Activated B cell treated with CpG ODN at 0.5 μM for 24 hours (primary cell): ENCODE measurements around the gene NTMT1. TPM values are rescaled to one million over a fixed set of nuclear protein-coding genes. Genes with fewer than 3 reads are reported as not detected.
A peak's percentile ranks its signal among the peaks of the same experiment; 100 is the strongest.

Experiments
- ATAC-seq: fragments of 200-7000 bp; cut with Tn5 transposase; one replicate; pipeline ENCODE4 v1.10.0; 2021; ENCODE audit warnings: low read depth, mild to moderate bottlenecking, moderate library complexity
- CTCF ChIA-PET: fragments of 350-600 bp; sonication (Branson Sonifier 250); formaldehyde crosslinking; loops from one replicate; lab custom pipeline; 2021; ENCODE audit warnings: antibody characterized with exemption; lab: Charles Lee
- POLR2A ChIA-PET: fragments of 350-600 bp; sonication (Branson Sonifier 250); formaldehyde crosslinking; loops from one replicate; lab custom pipeline; 2021; ENCODE audit warnings: antibody characterized with exemption; lab: Charles Lee
- DNase-seq: peaks from one replicate; pipeline ENCODE4 v3.0.0; 2022
- H3K27ac Mint-ChIP-seq: one replicate; pipeline ENCODE4 v1.8.0; 2020; ENCODE audit warnings: mixed read lengths
- H3K27me3 Mint-ChIP-seq: one replicate; pipeline ENCODE4 v1.8.0; 2021; ENCODE audit warnings: mixed read lengths
- H3K36me3 Mint-ChIP-seq: one replicate; pipeline ENCODE4 v1.8.0; 2021; ENCODE audit warnings: low read depth, mixed read lengths
- H3K4me1 Mint-ChIP-seq: one replicate; pipeline ENCODE4 v1.8.0; 2021; ENCODE audit warnings: mixed read lengths
- H3K4me3 Mint-ChIP-seq: one replicate; pipeline ENCODE4 v1.8.0; 2020; ENCODE audit warnings: mild to moderate bottlenecking, mixed read lengths
- H3K9me3 Mint-ChIP-seq: one replicate; pipeline ENCODE4 v1.8.0; 2020; ENCODE audit warnings: mixed read lengths
- intact Hi-C: fragments of 100-400 bp; cut with micrococcal nuclease; formaldehyde crosslinking; loops from one replicate; pipeline ENCODE4 v1.15.1; 2024
- total RNA-seq: library from RNA; stranded (reverse); gene quantifications from 2 replicates; pipeline ENCODE4 v1.2.3, GENCODE V29; 2022
- TF ChIP-seq, protein P1 (sequence below): fragments of 200-600 bp; IDR thresholded peaks from one replicate; pipeline ENCODE4 v1.8.0; 2022; ENCODE audit warnings: antibody characterized with exemption, mild to moderate bottlenecking

Gene NTMT1
- total RNA-seq, 1 donor from 2014 or later: 33.1 TPM

DNA sequence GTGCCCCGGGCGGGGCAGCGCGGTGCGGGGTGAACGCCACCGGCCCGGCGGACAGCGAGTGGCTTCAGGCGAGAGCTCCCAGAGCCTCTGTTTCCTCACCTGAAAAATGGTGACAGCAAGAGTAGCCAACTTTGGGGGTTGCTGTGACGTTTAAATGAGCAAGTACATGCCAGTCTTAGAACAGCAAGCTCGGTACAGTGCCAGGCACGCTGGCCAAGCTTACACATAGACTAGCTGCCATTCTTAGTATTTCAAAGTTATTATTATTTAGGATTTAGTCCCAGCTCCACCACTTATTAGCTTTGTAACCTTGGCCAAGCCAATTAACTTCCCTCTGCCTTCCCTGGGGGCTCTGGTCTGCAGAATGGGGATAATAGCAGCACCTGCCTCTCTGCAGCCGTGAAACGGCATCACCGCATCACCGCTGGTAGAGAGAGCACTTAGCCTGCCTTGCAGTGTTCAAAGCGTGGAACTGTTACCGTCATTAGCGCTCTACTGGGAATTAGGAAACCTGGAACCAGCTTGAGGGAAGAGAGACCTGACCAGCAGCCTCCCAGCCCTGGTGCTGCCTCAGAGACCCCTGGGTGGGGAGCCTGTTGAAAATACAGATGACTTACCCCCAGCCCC, 5.2 kb upstream of the NTMT1 start, which contains the start of gene C9orf50:
Gene C9orf50, minus strand, starts transcription at position 433 of the 627 bp plus-strand sequence. CDS start 527 bp downstream, outside the sequence.
- ATAC-seq (no peak), DNase-seq (no peak)
- H3K36me3 Mint-ChIP-seq: no peaks in the 10 kb centered on the region
- ChIA-PET CTCF (interaction anchor here (1.0 to 2.6 kb wide), 4 partner anchors 9 to 489 kb away, joined by 3 to 9 read pairs (median 6); no protein-coding TSS in a partner anchor), POLR2A (interaction anchor here (1.6 kb wide), 1 partner anchor 10 kb away, joined by 5 read pairs; no protein-coding TSS in a partner anchor)
- intact Hi-C loops: no loop called here
- no peak within 1 kb of the TSS for H3K27ac Mint-ChIP-seq
- no peak within 1 kb of the TSS for H3K4me3 Mint-ChIP-seq
- peaks cover 22% of the 10 kb centered on the region for H3K4me1 Mint-ChIP-seq
- peaks cover 20% of the 10 kb centered on the region for H3K27me3 Mint-ChIP-seq
- H3K9me3 Mint-ChIP-seq: no peaks in the 10 kb centered on the region
- TF ChIP-seq, protein P1, sequence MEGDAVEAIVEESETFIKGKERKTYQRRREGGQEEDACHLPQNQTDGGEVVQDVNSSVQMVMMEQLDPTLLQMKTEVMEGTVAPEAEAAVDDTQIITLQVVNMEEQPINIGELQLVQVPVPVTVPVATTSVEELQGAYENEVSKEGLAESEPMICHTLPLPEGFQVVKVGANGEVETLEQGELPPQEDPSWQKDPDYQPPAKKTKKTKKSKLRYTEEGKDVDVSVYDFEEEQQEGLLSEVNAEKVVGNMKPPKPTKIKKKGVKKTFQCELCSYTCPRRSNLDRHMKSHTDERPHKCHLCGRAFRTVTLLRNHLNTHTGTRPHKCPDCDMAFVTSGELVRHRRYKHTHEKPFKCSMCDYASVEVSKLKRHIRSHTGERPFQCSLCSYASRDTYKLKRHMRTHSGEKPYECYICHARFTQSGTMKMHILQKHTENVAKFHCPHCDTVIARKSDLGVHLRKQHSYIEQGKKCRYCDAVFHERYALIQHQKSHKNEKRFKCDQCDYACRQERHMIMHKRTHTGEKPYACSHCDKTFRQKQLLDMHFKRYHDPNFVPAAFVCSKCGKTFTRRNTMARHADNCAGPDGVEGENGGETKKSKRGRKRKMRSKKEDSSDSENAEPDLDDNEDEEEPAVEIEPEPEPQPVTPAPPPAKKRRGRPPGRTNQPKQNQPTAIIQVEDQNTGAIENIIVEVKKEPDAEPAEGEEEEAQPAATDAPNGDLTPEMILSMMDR: no peak

DNA sequence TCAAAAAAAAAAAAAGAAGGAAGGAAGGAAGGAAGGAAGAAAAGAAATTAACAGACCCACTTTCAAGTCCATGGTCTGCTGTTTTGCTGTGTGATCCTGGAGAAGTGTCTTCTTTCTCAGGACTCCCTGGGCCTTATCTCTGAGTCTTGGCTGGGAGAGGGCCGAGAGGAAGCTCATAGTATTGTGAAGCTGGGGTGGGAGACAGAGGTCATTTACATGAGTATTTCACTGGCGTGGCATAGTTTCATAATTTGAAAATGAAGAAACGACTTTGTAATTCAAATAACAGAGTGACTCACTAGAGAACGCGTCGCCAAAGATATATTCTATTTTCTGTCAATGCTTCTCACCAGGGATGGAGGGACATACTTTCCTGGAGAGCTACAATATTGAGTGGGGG, 2.6 kb upstream of the NTMT1 start:
- POLR2A ChIA-PET: interaction anchor here (0.6 to 4.6 kb wide), 5 partner anchors 322 to 493 kb away, joined by 3 to 62 read pairs (median 5); no protein-coding TSS in a partner anchor
- CTCF ChIA-PET: interaction anchor here (1.8 to 4.3 kb wide), 5 partner anchors 10 to 497 kb away, joined by 7 to 72 read pairs (median 15); no protein-coding TSS in a partner anchor
- H3K4me1 Mint-ChIP-seq: peaks cover 41% of the 10 kb centered on the region
- ATAC-seq: no peak
- DNase-seq: no peak
- H3K9me3 Mint-ChIP-seq: no peaks in the 10 kb centered on the region
- H3K36me3 Mint-ChIP-seq: peaks cover 11% of the 10 kb centered on the region
- H3K27me3 Mint-ChIP-seq: peaks cover 20% of the 10 kb centered on the region
- no peak overlapping the region for H3K4me3 Mint-ChIP-seq
- TF ChIP-seq, protein P1: no peak
- intact Hi-C loops: no loop called here
- H3K27ac Mint-ChIP-seq: no peak overlapping the region

DNA sequence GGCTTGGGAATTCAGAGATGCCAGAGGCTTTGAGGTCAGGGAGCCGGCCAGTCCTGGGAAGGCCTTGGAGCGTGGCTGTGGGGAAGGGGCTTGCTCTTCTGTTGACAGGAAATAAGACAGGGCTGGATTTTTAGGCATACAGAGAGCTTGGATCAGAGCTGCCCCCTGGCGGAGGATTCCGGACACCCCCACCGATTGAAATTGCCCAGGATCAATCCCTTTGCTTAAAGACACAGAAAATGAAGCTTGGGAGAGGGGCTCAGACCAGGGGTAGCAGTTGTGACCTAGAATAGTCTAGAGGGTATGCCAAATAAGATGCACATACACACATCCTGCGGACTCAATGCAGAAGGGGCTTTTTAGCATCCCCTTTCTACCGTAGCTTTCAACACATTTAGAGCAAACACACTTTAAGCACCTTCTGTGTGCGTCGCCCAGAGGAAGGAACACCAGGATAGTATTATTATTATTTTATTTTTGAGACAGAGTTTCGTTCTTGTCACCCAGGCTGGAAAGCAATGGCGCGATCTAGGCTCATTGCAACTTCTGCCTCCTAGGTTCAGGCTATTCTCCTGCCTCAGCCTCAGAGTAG, 1.7 kb upstream of the NTMT1 start:
- TF ChIP-seq, protein P1: no peak
- H3K9me3 Mint-ChIP-seq: no peaks in the 10 kb centered on the region
- H3K4me3 Mint-ChIP-seq: peak overlapping the region; percentile 89
- no peak for ATAC-seq
- peaks cover 16% of the 10 kb centered on the region for H3K36me3 Mint-ChIP-seq
- H3K27ac Mint-ChIP-seq: peak overlapping the region; percentile 69
- CTCF ChIA-PET: interaction anchor here (0.6 to 4.3 kb wide), 20 partner anchors 11 to 511 kb away, joined by 3 to 72 read pairs (median 4); partner anchors contain the start of genes ASB6 and IER5L
- intact Hi-C loops: loop anchor here (1.0 kb wide), 4 partner anchors 13 to 493 kb away; no protein-coding TSS in a partner anchor
- peak; percentile 59 for DNase-seq
- POLR2A ChIA-PET: interaction anchor here (0.5 to 4.6 kb wide), 11 partner anchors 16 to 494 kb away, joined by 3 to 62 read pairs (median 5); no protein-coding TSS in a partner anchor
- peaks cover 15% of the 10 kb centered on the region for H3K27me3 Mint-ChIP-seq
- H3K4me1 Mint-ChIP-seq: peaks cover 46% of the 10 kb centered on the region

DNA sequence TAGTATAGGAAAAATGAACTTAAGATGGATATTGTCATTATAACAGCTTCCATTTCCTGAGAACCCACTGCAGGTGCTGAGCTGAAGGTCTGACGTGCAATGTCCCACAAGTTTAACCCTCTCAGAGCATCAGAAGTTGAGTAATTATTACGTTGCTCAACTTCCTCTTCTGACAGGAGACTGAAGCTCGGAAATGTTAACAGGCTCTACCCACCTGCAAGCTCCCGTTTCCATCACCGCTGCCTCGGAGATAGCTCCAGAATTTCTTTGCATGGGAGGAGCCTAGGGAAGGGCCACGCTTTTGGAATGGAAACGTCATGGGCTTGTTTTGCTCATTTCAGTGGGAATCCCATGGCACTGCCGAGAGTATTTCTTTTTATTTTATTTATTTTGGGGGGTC, 1.0 kb upstream of the NTMT1 start:
- H3K36me3 Mint-ChIP-seq: peaks cover 20% of the 10 kb centered on the region
- CTCF ChIA-PET: interaction anchor here (0.6 to 4.3 kb wide), 18 partner anchors 11 to 511 kb away, joined by 3 to 72 read pairs (median 6); partner anchors contain the start of gene ASB6
- peaks cover 11% of the 10 kb centered on the region for H3K27me3 Mint-ChIP-seq
- ATAC-seq: peak; percentile 33
- H3K9me3 Mint-ChIP-seq: no peaks in the 10 kb centered on the region
- DNase-seq: no peak
- peak overlapping the region; percentile 82 for H3K27ac Mint-ChIP-seq
- H3K4me1 Mint-ChIP-seq: peaks cover 50% of the 10 kb centered on the region
- intact Hi-C loops: loop anchor here (1.0 kb wide), 4 partner anchors 14 to 494 kb away; no protein-coding TSS in a partner anchor
- TF ChIP-seq, protein P1: no peak
- POLR2A ChIA-PET: interaction anchor here (0.5 to 4.6 kb wide), 11 partner anchors 14 to 1856 kb away, joined by 3 to 62 read pairs (median 5); no protein-coding TSS in a partner anchor
- peak overlapping the region; percentile 89 for H3K4me3 Mint-ChIP-seq
